Mesenchymal stem cell (in vitro differentiated cells and primary cell): ENCODE data around the gene STS. TPM values are rescaled to one million over a fixed set of nuclear protein-coding genes. Genes with fewer than 3 reads are reported as not detected.
A peak's percentile ranks its signal among the peaks of the same experiment; 100 is the strongest.

Experiments used
- DNase-seq: peaks from one replicate; pipeline ENCODE4 v3.0.0-alpha.2; 2013
- H2AFZ ChIP-seq: one replicate; pipeline ENCODE4 v1.6.1; 2013; ENCODE audit warnings: low read depth, mild to moderate bottlenecking, control low read depth, inconsistent platforms, low read length, moderate library complexity
- H2AK5ac ChIP-seq: 2 replicates; pipeline ENCODE4 v1.6.1; 2013; ENCODE audit warnings: low read length, moderate library complexity, mild to moderate bottlenecking, inconsistent platforms; ENCODE audit not compliant: severe bottlenecking
- H2BK120ac ChIP-seq: one replicate; pipeline ENCODE4 v1.6.1; 2013; ENCODE audit warnings: low read depth, mild to moderate bottlenecking, inconsistent platforms, low read length, moderate library complexity
- H2BK12ac ChIP-seq, 2 experiments: one replicate each; pipeline ENCODE4 v1.6.1; 2013; ENCODE audit warnings: inconsistent platforms in 2 of 2, low read length in 2 of 2, mild to moderate bottlenecking in 2 of 2, moderate library complexity in 2 of 2, control low read depth in 1 of 2
- H2BK15ac ChIP-seq: one replicate; pipeline ENCODE4 v1.6.1; 2013; ENCODE audit warnings: mild to moderate bottlenecking, low read depth, inconsistent platforms; ENCODE audit not compliant: poor library complexity, severe bottlenecking
- H2BK5ac ChIP-seq: 2 replicates; pipeline ENCODE4 v1.6.1; 2013; ENCODE audit warnings: low read depth, mild to moderate bottlenecking, low read length, control low read depth, inconsistent platforms; ENCODE audit not compliant: poor library complexity, severe bottlenecking
- H3K14ac ChIP-seq, 2 experiments: one replicate each; pipeline ENCODE4 v1.6.1; 2013; ENCODE audit warnings: inconsistent platforms in 2 of 2, low read length in 2 of 2, control low read depth in 1 of 2, mild to moderate bottlenecking in 1 of 2, moderate library complexity in 1 of 2
- H3K18ac ChIP-seq, 2 experiments: one replicate each; pipeline ENCODE4 v1.6.1; 2013; ENCODE audit warnings: inconsistent platforms in 2 of 2, low read length in 2 of 2, control low read depth in 1 of 2, low read depth in 1 of 2, mild to moderate bottlenecking in 1 of 2
- H3K23ac ChIP-seq, 2 experiments: one replicate each; pipeline ENCODE4 v1.6.1; 2013; ENCODE audit warnings: inconsistent platforms in 2 of 2, low read length in 2 of 2, mild to moderate bottlenecking in 2 of 2, moderate library complexity in 2 of 2, control low read depth in 1 of 2
- H3K27ac ChIP-seq: 2 replicates; pipeline ENCODE4 v1.5.1; 2013; ENCODE audit warnings: mild to moderate bottlenecking, moderate library complexity, low read length, control low read depth, inconsistent platforms; ENCODE audit not compliant: poor library complexity, severe bottlenecking
- H3K27me3 ChIP-seq, 2 experiments: 2 replicates each; pipeline versions ENCODE4 v1.6.1 to v1.7.0; 2013; ENCODE audit warnings: low read length in 2 of 2, mild to moderate bottlenecking in 2 of 2, moderate library complexity in 2 of 2, control low read depth in 1 of 2, inconsistent platforms in 1 of 2; ENCODE audit not compliant: control insufficient read depth in 1 of 2, insufficient read depth in 1 of 2
- H3K36me3 ChIP-seq, 2 experiments: 2 replicates each; pipeline versions ENCODE4 v1.6.1 to v1.7.0; 2013; ENCODE audit warnings: low read length in 2 of 2, control low read depth in 1 of 2, inconsistent platforms in 1 of 2, low read depth in 1 of 2, mild to moderate bottlenecking in 1 of 2; ENCODE audit not compliant: insufficient read depth in 2 of 2, control insufficient read depth in 1 of 2
- H3K4ac ChIP-seq, 2 experiments: one replicate each; pipeline ENCODE4 v1.6.1; 2013; ENCODE audit warnings: inconsistent platforms in 2 of 2, low read length in 2 of 2, mild to moderate bottlenecking in 2 of 2, moderate library complexity in 2 of 2, control low read depth in 1 of 2, low read depth in 1 of 2
- H3K4me1 ChIP-seq: 2 replicates; pipeline ENCODE4 v1.6.1; 2013; ENCODE audit warnings: low read depth, low read length, control low read depth; ENCODE audit not compliant: control insufficient read depth, insufficient read depth
- H3K4me2 ChIP-seq: 2 replicates; pipeline ENCODE4 v1.6.1; 2013; ENCODE audit warnings: low read length, mild to moderate bottlenecking, inconsistent platforms; ENCODE audit not compliant: poor library complexity, severe bottlenecking
- H3K4me3 ChIP-seq, 2 experiments: 2 replicates each; pipeline versions ENCODE4 v1.5.1 to v1.7.0; 2013; ENCODE audit warnings: low read length in 2 of 2, mild to moderate bottlenecking in 2 of 2, control low read depth in 1 of 2, low read depth in 1 of 2; ENCODE audit not compliant: insufficient read depth in 1 of 2
- H3K79me1 ChIP-seq: replicated peaks from 2 replicates; pipeline ENCODE4 v1.6.1; 2013; ENCODE audit warnings: mild to moderate bottlenecking, control low read depth, low read length, inconsistent platforms; ENCODE audit not compliant: poor library complexity, severe bottlenecking
- H3K9ac ChIP-seq: 2 replicates; pipeline ENCODE4 v1.7.0; 2013; ENCODE audit warnings: mild to moderate bottlenecking, low read length, moderate library complexity
- H3K9me3 ChIP-seq: 2 replicates; pipeline ENCODE4 v1.7.0; 2013; ENCODE audit warnings: mild to moderate bottlenecking, low read length; ENCODE audit not compliant: control insufficient read depth
- H4K8ac ChIP-seq: one replicate; pipeline ENCODE4 v1.6.1; 2013; ENCODE audit warnings: inconsistent platforms, mild to moderate bottlenecking, low read length, moderate library complexity
- H4K91ac ChIP-seq: one replicate; pipeline ENCODE4 v1.6.1; 2013; ENCODE audit warnings: mild to moderate bottlenecking, low read length, inconsistent platforms
- WGBS: methylation state at CpG from one replicate; pipeline ENCODE4 v1.1.7; 2013; ENCODE audit warnings: mixed read lengths; 5-methylcytosine and 5-hydroxymethylcytosine counted together
- polyA plus RNA-seq, 2 experiments: library from polyadenylated mRNA; stranded (reverse); fragments of 200-250 nt; gene quantifications; one replicate each; pipeline ENCODE4 v1.2.3, GENCODE V29; 2013

STS gene, protein sequence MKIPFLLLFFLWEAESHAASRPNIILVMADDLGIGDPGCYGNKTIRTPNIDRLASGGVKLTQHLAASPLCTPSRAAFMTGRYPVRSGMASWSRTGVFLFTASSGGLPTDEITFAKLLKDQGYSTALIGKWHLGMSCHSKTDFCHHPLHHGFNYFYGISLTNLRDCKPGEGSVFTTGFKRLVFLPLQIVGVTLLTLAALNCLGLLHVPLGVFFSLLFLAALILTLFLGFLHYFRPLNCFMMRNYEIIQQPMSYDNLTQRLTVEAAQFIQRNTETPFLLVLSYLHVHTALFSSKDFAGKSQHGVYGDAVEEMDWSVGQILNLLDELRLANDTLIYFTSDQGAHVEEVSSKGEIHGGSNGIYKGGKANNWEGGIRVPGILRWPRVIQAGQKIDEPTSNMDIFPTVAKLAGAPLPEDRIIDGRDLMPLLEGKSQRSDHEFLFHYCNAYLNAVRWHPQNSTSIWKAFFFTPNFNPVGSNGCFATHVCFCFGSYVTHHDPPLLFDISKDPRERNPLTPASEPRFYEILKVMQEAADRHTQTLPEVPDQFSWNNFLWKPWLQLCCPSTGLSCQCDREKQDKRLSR
- polyA plus RNA-seq (2013, experiment 1 of 2), result 5.6 TPM
- 5.6 TPM for polyA plus RNA-seq (2013, experiment 2 of 2)

DNA sequence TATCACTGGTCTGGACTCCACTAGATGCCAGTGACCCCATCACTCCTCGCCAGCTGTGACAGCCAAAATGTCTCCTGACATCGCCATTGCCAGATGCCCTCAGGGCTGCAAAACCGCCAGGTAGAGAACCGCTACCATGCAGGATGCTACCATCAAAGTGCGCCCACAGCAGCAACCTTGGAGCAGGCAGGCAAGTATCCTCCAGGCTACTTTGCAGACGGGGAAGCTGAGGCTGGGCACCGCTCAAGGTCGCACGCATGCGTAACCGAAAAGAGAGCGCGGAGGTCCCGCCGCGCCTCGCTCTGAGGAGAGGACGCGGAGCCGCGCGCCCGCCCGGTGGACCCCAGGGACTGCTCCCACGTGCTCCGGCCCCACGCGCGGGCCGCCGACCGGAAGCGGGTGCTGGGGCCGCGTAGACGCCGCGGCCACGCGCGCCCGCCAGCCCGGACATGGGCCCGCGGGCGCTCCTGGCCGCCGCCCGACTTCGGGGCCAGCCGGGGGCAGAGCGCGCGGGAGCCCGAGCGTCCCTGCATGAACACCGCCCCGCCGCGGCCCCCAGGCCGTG lies at the start of gene STS:
STS (plus strand) TSS at position 300 of the 565 bp plus-strand sequence. CDS start 105,488 bp downstream, outside the sequence.
- peak within 1 kb of the TSS; percentile 84 to 87 for H3K4ac ChIP-seq
- H3K79me1 ChIP-seq, result peaks cover 7% of the 10 kb centered on the region
- H3K27ac ChIP-seq, result peak within 1 kb of the TSS; percentile 42
- H3K14ac ChIP-seq, result peak within 1 kb of the TSS in 1 of 2 experiments; percentile 95
- no peak within 1 kb of the TSS for H2BK12ac ChIP-seq
- peak within 1 kb of the TSS; percentile 95 for H3K9ac ChIP-seq
- no peak within 1 kb of the TSS for H3K23ac ChIP-seq
- 0% methylated on average over 17 of the region's 61 CpGs for WGBS
- H3K4me3 ChIP-seq, result peak within 1 kb of the TSS; percentile 76 to 99
- H3K18ac ChIP-seq, result peak within 1 kb of the TSS; percentile 91 to 92
- H3K36me3 ChIP-seq, result no peaks in the 10 kb centered on the region
- peak within 1 kb of the TSS; percentile 86 for H2AFZ ChIP-seq
- H4K8ac ChIP-seq, result peak within 1 kb of the TSS; percentile 87
- H2BK15ac ChIP-seq, result peak within 1 kb of the TSS; percentile 44
- H3K9me3 ChIP-seq, result no peaks in the 10 kb centered on the region
- peak within 1 kb of the TSS; percentile 81 for H2BK5ac ChIP-seq
- peak; percentile 30 for DNase-seq
- H2BK120ac ChIP-seq, result peak within 1 kb of the TSS; percentile 79
- peak within 1 kb of the TSS; percentile 94 for H4K91ac ChIP-seq
- no peak within 1 kb of the TSS for H2AK5ac ChIP-seq
- no peaks in the 10 kb centered on the region for H3K27me3 ChIP-seq
- peaks cover 6% of the 10 kb centered on the region for H3K4me1 ChIP-seq
- H3K4me2 ChIP-seq, result peak within 1 kb of the TSS; percentile 81

DNA sequence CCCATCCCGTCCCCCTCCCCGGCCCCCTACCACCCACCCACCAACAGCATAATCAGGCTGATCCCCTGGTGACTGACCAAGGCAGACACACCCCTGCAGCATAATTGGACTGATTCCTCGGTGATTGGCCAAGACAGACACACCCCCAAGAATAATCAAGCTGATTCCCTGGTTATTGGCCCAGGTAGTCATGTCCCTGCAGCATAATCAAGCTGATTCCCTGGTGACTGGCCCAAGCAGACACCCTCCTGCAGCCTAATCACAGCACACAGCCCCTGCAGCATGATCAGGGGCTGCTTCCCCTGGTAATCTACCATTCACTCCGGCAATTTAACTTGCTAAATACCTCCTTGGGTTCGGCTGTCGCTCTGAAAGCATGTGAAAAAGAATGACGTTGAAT lies 47.5 kb upstream of the STS start:
- Histone ChIP-seq H3K23ac (no peak overlapping the region), H3K9me3 (no peaks in the 10 kb centered on the region), H4K8ac (no peak overlapping the region), H3K4me1 (peaks cover 2% of the 10 kb centered on the region), H3K79me1 (peaks cover 9% of the 10 kb centered on the region), H2BK12ac (no peak overlapping the region), H3K27ac (no peak overlapping the region), H2AFZ (no peak overlapping the region), H3K4me3 (no peak overlapping the region), H4K91ac (no peak overlapping the region), H3K4me2 (no peak overlapping the region), H2AK5ac (no peak overlapping the region), H2BK120ac (no peak overlapping the region), H3K4ac (no peak overlapping the region), H3K36me3 (peaks cover 0 to 37% of the 10 kb centered on the region in 2 experiments), H3K27me3 (no peaks in the 10 kb centered on the region), H3K9ac (no peak overlapping the region), H2BK15ac (no peak overlapping the region), H3K14ac (no peak overlapping the region), H2BK5ac (no peak overlapping the region), H3K18ac (no peak overlapping the region)
- 82% methylated on average over 6 of the region's 7 CpGs for WGBS
- DNase-seq, result no peak

DNA sequence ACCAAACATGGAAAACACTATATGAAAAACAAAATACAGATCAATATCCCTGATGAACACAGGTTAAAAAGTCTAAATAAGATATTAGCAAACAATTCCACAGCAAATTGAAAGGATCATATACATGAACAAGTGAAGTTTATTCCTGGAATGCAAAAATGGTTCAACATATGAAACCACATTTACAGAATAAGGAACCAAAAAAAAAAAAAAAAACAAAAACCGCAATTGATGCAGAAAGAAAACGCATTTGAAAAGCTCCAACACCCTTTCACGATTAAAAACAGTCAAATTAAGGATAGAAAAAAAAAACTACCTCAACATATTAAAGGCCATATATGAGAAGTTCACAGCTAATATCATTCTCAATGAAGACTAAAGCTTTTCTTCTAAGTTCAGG lies 45.4 kb upstream of the STS start:
- H3K79me1 ChIP-seq, result peaks cover 11% of the 10 kb centered on the region
- no peak for DNase-seq
- H3K27me3 ChIP-seq, result no peaks in the 10 kb centered on the region
- no peak overlapping the region for H3K23ac ChIP-seq
- no peaks in the 10 kb centered on the region for H3K9me3 ChIP-seq
- no peak overlapping the region for H2AFZ ChIP-seq
- no peak overlapping the region for H4K8ac ChIP-seq
- no peak overlapping the region for H3K4ac ChIP-seq
- H2BK12ac ChIP-seq, result no peak overlapping the region
- H2AK5ac ChIP-seq, result no peak overlapping the region
- no peak overlapping the region for H2BK5ac ChIP-seq
- H2BK120ac ChIP-seq, result no peak overlapping the region
- H3K9ac ChIP-seq, result no peak overlapping the region
- H3K4me1 ChIP-seq, result peaks cover 2% of the 10 kb centered on the region
- no peak overlapping the region for H4K91ac ChIP-seq
- no peak overlapping the region for H3K18ac ChIP-seq
- no peak overlapping the region for H3K4me3 ChIP-seq
- no peak overlapping the region for H3K14ac ChIP-seq
- H3K4me2 ChIP-seq, result no peak overlapping the region
- 30% methylated on average over 2 of the region's 3 CpGs for WGBS
- H3K36me3 ChIP-seq, result peaks cover 0 to 40% of the 10 kb centered on the region in 2 experiments
- H2BK15ac ChIP-seq, result no peak overlapping the region
- H3K27ac ChIP-seq, result no peak overlapping the region

DNA sequence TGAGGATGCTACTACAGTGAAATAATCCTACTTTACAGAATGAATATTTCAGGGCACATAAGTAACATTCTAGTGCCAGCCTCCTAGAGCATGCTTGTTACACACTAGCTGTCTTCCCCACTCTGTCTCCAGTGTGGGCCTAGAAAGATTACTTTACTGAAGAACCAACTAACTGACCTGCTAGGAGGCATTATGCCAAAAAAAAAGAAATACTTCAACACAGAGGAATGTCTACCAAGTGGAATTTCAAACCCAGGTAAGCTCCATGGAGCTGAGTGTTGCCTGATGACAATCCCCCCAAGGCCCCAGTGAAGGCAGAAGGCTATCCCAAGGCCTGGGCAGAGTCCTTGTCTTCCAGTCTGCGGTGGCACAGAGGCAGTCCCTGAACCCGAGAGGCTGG lies 40.9 kb upstream of the STS start:
- H3K4me3 ChIP-seq, result no peak overlapping the region
- peaks cover 4% of the 10 kb centered on the region for H3K4me1 ChIP-seq
- no peak overlapping the region for H2BK12ac ChIP-seq
- no peak overlapping the region for H2AK5ac ChIP-seq
- H2BK120ac ChIP-seq, result no peak overlapping the region
- no peak overlapping the region for H2BK5ac ChIP-seq
- no peak overlapping the region for H3K18ac ChIP-seq
- H3K9ac ChIP-seq, result no peak overlapping the region
- WGBS, result 95% methylated on average over 2 of the region's 2 CpGs
- no peak overlapping the region for H2BK15ac ChIP-seq
- H3K79me1 ChIP-seq, result peaks cover 9% of the 10 kb centered on the region
- H3K9me3 ChIP-seq, result no peaks in the 10 kb centered on the region
- H2AFZ ChIP-seq, result no peak overlapping the region
- H4K8ac ChIP-seq, result no peak overlapping the region
- no peak overlapping the region for H3K4me2 ChIP-seq
- H3K4ac ChIP-seq, result no peak overlapping the region
- no peaks in the 10 kb centered on the region for H3K27me3 ChIP-seq
- H4K91ac ChIP-seq, result no peak overlapping the region
- H3K23ac ChIP-seq, result no peak overlapping the region
- H3K14ac ChIP-seq, result no peak overlapping the region
- no peak overlapping the region for H3K27ac ChIP-seq
- DNase-seq, result no peak
- peaks cover 0 to 32% of the 10 kb centered on the region in 2 experiments for H3K36me3 ChIP-seq
